GM12878 (cell line): Measurements from ENCODE around the gene AP1B1.

ENCODE experiments used
- ASH2L ChIP-seq: fragments of 300-600, 200-600 bp; sonication (generic); IDR thresholded peaks from 2 replicates; pipeline ENCODE4 v1.6.1; 2017; ENCODE audit warnings: low read depth, mild to moderate bottlenecking, borderline replicate concordance
- CBFB ChIP-seq: IDR thresholded peaks from 2 replicates; pipeline ENCODE4 v1.6.1; 2016; ENCODE audit warnings: antibody characterized with exemption, low read depth
- CHD1 ChIP-seq: IDR thresholded peaks from 2 replicates; pipeline ENCODE4 v1.6.1; 2012; ENCODE audit warnings: low read depth, low read length, improper control_type of control experiment
- EZH2 ChIP-seq: IDR thresholded peaks from 2 replicates; pipeline ENCODE4 v1.6.1; 2012; ENCODE audit warnings: low read depth, mild to moderate bottlenecking, control low read depth, inconsistent platforms, low read length, borderline replicate concordance; ENCODE audit not compliant: control insufficient read depth
- GATAD2B ChIP-seq: fragments of 450-650 bp; conservative IDR thresholded peaks from 2 replicates; pipeline ENCODE4 v1.6.1; 2017; ENCODE audit warnings: low read depth, mild to moderate bottlenecking, moderate library complexity
- MLLT1 ChIP-seq: fragments of 450-650 bp; IDR thresholded peaks from 2 replicates; pipeline ENCODE4 v1.6.1; 2016; ENCODE audit warnings: mild to moderate bottlenecking
- POLR2A ChIP-seq: IDR thresholded peaks from 2 replicates; pipeline ENCODE4 v1.6.1; 2011; ENCODE audit warnings: low read depth, mild to moderate bottlenecking, low read length
- SIN3A ChIP-seq: IDR thresholded peaks from 2 replicates; pipeline ENCODE4 v1.6.1; 2012; ENCODE audit warnings: low read depth, low read length, improper control_type of control experiment
- STAT1 ChIP-seq: fragments of 450-650 bp; conservative IDR thresholded peaks from 2 replicates; pipeline ENCODE4 v1.6.1; 2014; ENCODE audit warnings: antibody characterized with exemption, mild to moderate bottlenecking
- TAF1 ChIP-seq: IDR thresholded peaks from 2 replicates; pipeline ENCODE4 v1.6.1; 2011; ENCODE audit warnings: mild to moderate bottlenecking, low read depth, low read length, borderline replicate concordance
- TF ChIP-seq, protein P1 (sequence below), 3 experiments: IDR thresholded peaks in 2 of 3; conservative IDR thresholded peaks in 1 of 3; 2 replicates each; pipeline ENCODE4 v1.5.1; 2011; ENCODE audit warnings: low read depth in 3 of 3, low read length in 3 of 3, mild to moderate bottlenecking in 3 of 3, control low read depth in 2 of 3, moderate library complexity in 2 of 3, inconsistent platforms in 1 of 3, mixed read lengths in 1 of 3; ENCODE audit not compliant: control insufficient read depth in 2 of 3, insufficient read depth in 1 of 3; ENCODE audit errors: extremely low read depth in 1 of 3
- TF ChIP-seq, protein P2 (sequence below): fragments of 150-350 bp; IDR thresholded peaks from 2 replicates; pipeline ENCODE4 v1.6.1; 2014; ENCODE audit warnings: mild to moderate bottlenecking, low read depth, low read length

- TF ChIP-seq EZH2: no peak
- no peak for TF ChIP-seq SIN3A
- TF ChIP-seq, protein P1, sequence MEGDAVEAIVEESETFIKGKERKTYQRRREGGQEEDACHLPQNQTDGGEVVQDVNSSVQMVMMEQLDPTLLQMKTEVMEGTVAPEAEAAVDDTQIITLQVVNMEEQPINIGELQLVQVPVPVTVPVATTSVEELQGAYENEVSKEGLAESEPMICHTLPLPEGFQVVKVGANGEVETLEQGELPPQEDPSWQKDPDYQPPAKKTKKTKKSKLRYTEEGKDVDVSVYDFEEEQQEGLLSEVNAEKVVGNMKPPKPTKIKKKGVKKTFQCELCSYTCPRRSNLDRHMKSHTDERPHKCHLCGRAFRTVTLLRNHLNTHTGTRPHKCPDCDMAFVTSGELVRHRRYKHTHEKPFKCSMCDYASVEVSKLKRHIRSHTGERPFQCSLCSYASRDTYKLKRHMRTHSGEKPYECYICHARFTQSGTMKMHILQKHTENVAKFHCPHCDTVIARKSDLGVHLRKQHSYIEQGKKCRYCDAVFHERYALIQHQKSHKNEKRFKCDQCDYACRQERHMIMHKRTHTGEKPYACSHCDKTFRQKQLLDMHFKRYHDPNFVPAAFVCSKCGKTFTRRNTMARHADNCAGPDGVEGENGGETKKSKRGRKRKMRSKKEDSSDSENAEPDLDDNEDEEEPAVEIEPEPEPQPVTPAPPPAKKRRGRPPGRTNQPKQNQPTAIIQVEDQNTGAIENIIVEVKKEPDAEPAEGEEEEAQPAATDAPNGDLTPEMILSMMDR (IDR thresholded peaks at IDR 0.05 in 2 of 3, conservative IDR thresholded peaks at IDR 0.05 in 1 of 3; ENCODE audit: control insufficient read depth in 2 of 3, extremely low read depth in 1 of 3, insufficient read depth in 1 of 3, low read depth in 3 of 3, low read length in 3 of 3): no peak
- no peak for TF ChIP-seq MLLT1
- TF ChIP-seq CHD1: no peak
- TF ChIP-seq, protein P2, sequence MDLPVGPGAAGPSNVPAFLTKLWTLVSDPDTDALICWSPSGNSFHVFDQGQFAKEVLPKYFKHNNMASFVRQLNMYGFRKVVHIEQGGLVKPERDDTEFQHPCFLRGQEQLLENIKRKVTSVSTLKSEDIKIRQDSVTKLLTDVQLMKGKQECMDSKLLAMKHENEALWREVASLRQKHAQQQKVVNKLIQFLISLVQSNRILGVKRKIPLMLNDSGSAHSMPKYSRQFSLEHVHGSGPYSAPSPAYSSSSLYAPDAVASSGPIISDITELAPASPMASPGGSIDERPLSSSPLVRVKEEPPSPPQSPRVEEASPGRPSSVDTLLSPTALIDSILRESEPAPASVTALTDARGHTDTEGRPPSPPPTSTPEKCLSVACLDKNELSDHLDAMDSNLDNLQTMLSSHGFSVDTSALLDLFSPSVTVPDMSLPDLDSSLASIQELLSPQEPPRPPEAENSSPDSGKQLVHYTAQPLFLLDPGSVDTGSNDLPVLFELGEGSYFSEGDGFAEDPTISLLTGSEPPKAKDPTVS: no peak
- TF ChIP-seq STAT1: no peak
- TF ChIP-seq CBFB: no peak
- TF ChIP-seq GATAD2B: no peak
- TF ChIP-seq ASH2L: no peak
- TF ChIP-seq POLR2A: no peak
- no peak for TF ChIP-seq TAF1
Measured at GRCh38 chr22:29342577-29343312, 45.6 kb downstream of the AP1B1 start.
